Neural cell (in vitro differentiated cells): ENCODE results near the gene LMOD2.

Source experiments
- EP300 ChIP-seq: fragments of 450-650 bp; conservative IDR thresholded peaks from 2 replicates; pipeline ENCODE4 v1.6.1; 2014; ENCODE audit warnings: antibody characterized with exemption, mild to moderate bottlenecking, moderate library complexity; ENCODE audit not compliant: poor library complexity, severe bottlenecking
- POLR2AphosphoS5 ChIP-seq: IDR thresholded peaks from 2 replicates; pipeline ENCODE4 v1.6.1; 2012
- TF ChIP-seq, protein P1 (sequence below): fragments of 450-650 bp; IDR thresholded peaks from 2 replicates; pipeline ENCODE4 v1.5.1; 2014; ENCODE audit warnings: antibody characterized with exemption, mild to moderate bottlenecking, moderate library complexity; ENCODE audit not compliant: poor library complexity, severe bottlenecking

DNA sequence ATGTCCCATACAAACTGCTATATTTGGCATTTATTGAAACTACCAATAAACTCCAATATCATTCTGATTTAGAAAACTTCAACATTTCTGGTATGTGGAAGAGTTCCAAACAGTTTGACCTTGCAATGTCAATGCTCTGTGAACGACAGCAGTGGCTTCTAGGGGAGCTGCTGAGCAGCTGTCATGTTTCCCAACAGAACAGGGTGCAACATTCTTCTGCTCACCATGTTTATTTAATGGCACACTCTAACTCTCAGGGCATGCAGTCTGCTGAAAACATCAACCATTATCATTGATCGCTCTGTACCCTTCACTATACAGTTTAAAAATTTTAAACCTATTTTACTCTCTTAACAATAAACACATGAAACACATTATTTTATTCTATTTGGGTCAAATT, 25.9 kb downstream of the LMOD2 start:
- TF ChIP-seq, protein P1, sequence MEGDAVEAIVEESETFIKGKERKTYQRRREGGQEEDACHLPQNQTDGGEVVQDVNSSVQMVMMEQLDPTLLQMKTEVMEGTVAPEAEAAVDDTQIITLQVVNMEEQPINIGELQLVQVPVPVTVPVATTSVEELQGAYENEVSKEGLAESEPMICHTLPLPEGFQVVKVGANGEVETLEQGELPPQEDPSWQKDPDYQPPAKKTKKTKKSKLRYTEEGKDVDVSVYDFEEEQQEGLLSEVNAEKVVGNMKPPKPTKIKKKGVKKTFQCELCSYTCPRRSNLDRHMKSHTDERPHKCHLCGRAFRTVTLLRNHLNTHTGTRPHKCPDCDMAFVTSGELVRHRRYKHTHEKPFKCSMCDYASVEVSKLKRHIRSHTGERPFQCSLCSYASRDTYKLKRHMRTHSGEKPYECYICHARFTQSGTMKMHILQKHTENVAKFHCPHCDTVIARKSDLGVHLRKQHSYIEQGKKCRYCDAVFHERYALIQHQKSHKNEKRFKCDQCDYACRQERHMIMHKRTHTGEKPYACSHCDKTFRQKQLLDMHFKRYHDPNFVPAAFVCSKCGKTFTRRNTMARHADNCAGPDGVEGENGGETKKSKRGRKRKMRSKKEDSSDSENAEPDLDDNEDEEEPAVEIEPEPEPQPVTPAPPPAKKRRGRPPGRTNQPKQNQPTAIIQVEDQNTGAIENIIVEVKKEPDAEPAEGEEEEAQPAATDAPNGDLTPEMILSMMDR = no peak
- TF ChIP-seq POLR2AphosphoS5 (no peak), EP300 (no peak)
